IMR-90 (cell line): ENCODE results near the gene ABHD17B. TPM values are rescaled to one million over a fixed set of nuclear protein-coding genes. Genes with fewer than 3 reads are reported as not detected.

ENCODE experiments used
- ATAC-seq: fragments of 200-7000 bp; cut with Tn5 transposase; 2 replicates; pipeline ENCODE4 v1.9.1; 2020; ENCODE audit warnings: low read depth, mild to moderate bottlenecking, moderate library complexity
- BruUV-seq: library from RNA; stranded (reverse); fragments of 400-500 nt; replicated peaks from 2 replicates; lab custom pipeline; 2021; lab: Mats Ljungman, UMichigan
- CTCF ChIA-PET: fragments of 300-600 bp; formaldehyde crosslinking; extraction: SDS; loops from one replicate; lab custom pipeline; 2021; ENCODE audit warnings: antibody characterized with exemption; lab: Yijun Ruan, JAX
- POLR2A ChIA-PET: fragments of 300-600 bp; sonication (Branson Sonifier 250); formaldehyde crosslinking; loops from one replicate; lab custom pipeline; 2022; ENCODE audit warnings: antibody characterized with exemption; ENCODE audit not compliant: unreplicated experiment; lab: Charles Lee
- DNase-seq: peaks from one replicate; pipeline ENCODE4 v3.0.0; 2013
- H2AFZ ChIP-seq: replicated peaks from 2 replicates; pipeline ENCODE3; 2013; ENCODE audit warnings: low read length, mild to moderate bottlenecking; ENCODE audit not compliant: poor library complexity
- H2AK5ac ChIP-seq: 2 replicates; pipeline ENCODE4 v1.6.1; 2013; ENCODE audit warnings: low read depth, low read length, inconsistent platforms
- H2AK9ac ChIP-seq: replicated peaks from 2 replicates; pipeline ENCODE3; 2013; ENCODE audit warnings: mild to moderate bottlenecking, low read depth, low read length, moderate library complexity; ENCODE audit not compliant: poor library complexity
- H2BK120ac ChIP-seq: 2 replicates; pipeline ENCODE4 v1.6.1; 2013; ENCODE audit warnings: low read depth, low read length, inconsistent platforms
- H2BK15ac ChIP-seq: 3 replicates; pipeline ENCODE4 v1.6.1; 2013; ENCODE audit warnings: low read depth, low read length, inconsistent platforms
- H2BK20ac ChIP-seq: 2 replicates; pipeline ENCODE4 v1.6.1; 2013; ENCODE audit warnings: low read depth, mild to moderate bottlenecking, inconsistent platforms, low read length, moderate library complexity
- H2BK5ac ChIP-seq: 2 replicates; pipeline ENCODE4 v1.6.1; 2013; ENCODE audit warnings: mild to moderate bottlenecking, low read depth, low read length, inconsistent platforms; ENCODE audit not compliant: poor library complexity, severe bottlenecking
- H3K14ac ChIP-seq: replicated peaks from 2 replicates; pipeline ENCODE4 v1.6.1; 2013; ENCODE audit warnings: low read depth, low read length, inconsistent platforms
- H3K18ac ChIP-seq: 2 replicates; pipeline ENCODE4 v1.6.1; 2013; ENCODE audit warnings: low read depth, low read length, control low read depth
- H3K23ac ChIP-seq: 2 replicates; pipeline ENCODE4 v1.6.1; 2013; ENCODE audit warnings: low read depth, low read length, inconsistent platforms
- H3K27ac ChIP-seq: 2 replicates; pipeline ENCODE4 v1.5.1; 2013; ENCODE audit warnings: mild to moderate bottlenecking, control low read depth, low read length; ENCODE audit not compliant: insufficient read depth
- H3K27me3 ChIP-seq: 2 replicates; pipeline ENCODE4 v1.6.1; 2013; ENCODE audit warnings: low read length; ENCODE audit not compliant: control insufficient read depth, insufficient read depth
- H3K36me3 ChIP-seq: 2 replicates; pipeline ENCODE4 v1.6.1; 2013; ENCODE audit warnings: low read length, mixed read lengths; ENCODE audit not compliant: control insufficient read depth, insufficient read depth
- H3K4ac ChIP-seq: 2 replicates; pipeline ENCODE4 v1.6.1; 2013; ENCODE audit warnings: low read depth, low read length, inconsistent platforms
- H3K4me1 ChIP-seq: 2 replicates; pipeline ENCODE4 v1.6.1; 2013; ENCODE audit warnings: low read length, mixed read lengths; ENCODE audit not compliant: control insufficient read depth, insufficient read depth
- H3K4me2 ChIP-seq: 2 replicates; pipeline ENCODE4 v1.6.1; 2013; ENCODE audit warnings: low read depth, mild to moderate bottlenecking, control low read depth, low read length, moderate library complexity
- H3K4me3 ChIP-seq: 2 replicates; pipeline ENCODE4 v1.5.1; 2013; ENCODE audit warnings: low read depth, mild to moderate bottlenecking, control low read depth, low read length, moderate library complexity; ENCODE audit not compliant: insufficient read depth
- H3K56ac ChIP-seq: 2 replicates; pipeline ENCODE4 v1.6.1; 2013; ENCODE audit warnings: low read length, inconsistent platforms; ENCODE audit not compliant: insufficient read depth; ENCODE audit errors: extremely low read depth
- H3K79me1 ChIP-seq, 2 experiments: 2 replicates each; pipeline ENCODE4 v1.6.1; 2013; ENCODE audit warnings: low read length in 2 of 2, inconsistent platforms in 1 of 2, low read depth in 1 of 2
- H3K9ac ChIP-seq: 2 replicates; pipeline ENCODE4 v1.6.1; 2013; ENCODE audit warnings: low read depth, low read length, control low read depth
- H3K9me1 ChIP-seq: 2 replicates; pipeline ENCODE4 v1.6.1; 2013; ENCODE audit warnings: low read length, inconsistent platforms; ENCODE audit not compliant: insufficient read depth
- H3K9me3 ChIP-seq: 2 replicates; pipeline ENCODE4 v1.6.1; 2013; ENCODE audit warnings: low read length; ENCODE audit not compliant: control insufficient read depth, insufficient read depth
- H4K20me1 ChIP-seq: 2 replicates; pipeline ENCODE4 v1.6.1; 2013; ENCODE audit warnings: low read length, inconsistent platforms; ENCODE audit not compliant: insufficient read depth
- H4K5ac ChIP-seq: 2 replicates; pipeline ENCODE4 v1.6.1; 2013; ENCODE audit warnings: mild to moderate bottlenecking, low read depth, low read length, control low read depth
- H4K8ac ChIP-seq, 2 experiments: 2 replicates each; pipeline ENCODE4 v1.6.1; 2013; ENCODE audit warnings: low read depth in 2 of 2, low read length in 2 of 2, control low read depth in 1 of 2, inconsistent platforms in 1 of 2
- H4K91ac ChIP-seq: 2 replicates; pipeline ENCODE4 v1.6.1; 2013; ENCODE audit warnings: low read depth, low read length, inconsistent platforms; ENCODE audit not compliant: insufficient read depth
- MAZ ChIP-seq: IDR thresholded peaks from 2 replicates; pipeline ENCODE4 v1.6.1; 2012; ENCODE audit warnings: low read depth, mild to moderate bottlenecking, low read length, improper control_type of control experiment, moderate library complexity, borderline replicate concordance
- RCOR1 ChIP-seq: IDR thresholded peaks from 2 replicates; pipeline ENCODE4 v1.6.1; 2012; ENCODE audit warnings: mild to moderate bottlenecking, low read length, improper control_type of control experiment; ENCODE audit not compliant: insufficient replicate concordance
- USF2 ChIP-seq: fragments of 150-350 bp; IDR thresholded peaks from 2 replicates; pipeline ENCODE4 v1.6.1; 2017; ENCODE audit warnings: mild to moderate bottlenecking, antibody characterized with exemption, low read length, low read depth
- WGBS, 2 experiments: methylation state at CpG; one replicate each; pipeline versions ENCODE4 v1.1.5 to v1.1.7; 2013; ENCODE audit warnings: missing lambda C conversion rate in 2 of 2; ENCODE audit not compliant: insufficient read length in 1 of 2; ENCODE audit errors: extremely low coverage in 2 of 2; 5-methylcytosine and 5-hydroxymethylcytosine counted together
- dilution Hi-C: fragments of 300-500 bp; cut with HindIII; formaldehyde crosslinking; loops from one replicate; pipeline ENCODE4 v1.14.3; 2018; ENCODE audit warnings: low sequenced_read_pairs; ENCODE audit not compliant: unreplicated experiment
- in situ Hi-C: fragments of 300-500 bp; cut with MboI; formaldehyde crosslinking; loops from 3 replicates; pipeline ENCODE4 v1.14.3; 2019; ENCODE audit warnings: low sequenced_read_pairs, inconsistent platforms, mixed read lengths
- intact Hi-C: fragments of 100-400 bp; cut with micrococcal nuclease; formaldehyde crosslinking; loops from 2 replicates; pipeline ENCODE4 v1.10.0; 2022
- microRNA-seq, 2 experiments: library from miRNA; stranded (forward) in 1 of 2; unstranded in 1 of 2; fragments of 10-50 nt in 1 of 2; fragments of <30 nt in 1 of 2; gene quantifications in 1 of 2; microRNA quantifications in 1 of 2; one replicate each; pipeline versions ENCODE3 to v1.1.0; 2013 to 2020; ENCODE audit not compliant: insufficient read depth in 1 of 2, insufficient read length in 1 of 2, unreplicated experiment in 1 of 2
- polyA plus RNA-seq, 3 experiments: library from polyadenylated mRNA; depleted of rRNA; stranded (reverse); fragments of >200 nt; gene quantifications; 2 replicates each; pipeline ENCODE4 v1.2.3, GENCODE V29; 2012; ENCODE audit warnings: low replicate concordance in 1 of 3
- small RNA-seq, 5 experiments: library from RNA; depleted of rRNA; stranded (forward); fragments of <200 nt; gene quantifications; one replicate each; pipeline ENCODE3, GENCODE V24; 2012
- total RNA-seq: library from RNA; depleted of rRNA; stranded (reverse); fragments of >200 nt; gene quantifications from 2 replicates; pipeline ENCODE4 v1.2.3, GENCODE V29; 2012; rRNA removed
- TF ChIP-seq, protein P1 (sequence below): conservative IDR thresholded peaks from 2 replicates; pipeline ENCODE4 v1.5.1; 2012; ENCODE audit warnings: mild to moderate bottlenecking, low read depth, low read length, improper control_type of control experiment

Gene ABHD17B
- total and polyA plus RNA-seq, 2 of the 4 experiments (the other 2 are of a cell fraction): 7.5 to 16.8 TPM

GRCh38 chr9:71816916-71817451 is 94.0 kb downstream of the ABHD17B start:
- H3K56ac ChIP-seq: no peak overlapping the region
- no peak overlapping the region for H2AK5ac ChIP-seq
- no peak overlapping the region for H2AFZ ChIP-seq
- H2BK15ac ChIP-seq: no peak overlapping the region
- 50% methylated on average over 2 of the region's 9 CpGs; no CpG with 5 or more reads in 1 of the 2 experiments for WGBS, 2 experiments
- H3K36me3 ChIP-seq: no peaks in the 10 kb centered on the region
- H3K27ac ChIP-seq: no peak overlapping the region
- no peak for ATAC-seq
- no peak for TF ChIP-seq MAZ
- TF ChIP-seq RCOR1: no peak
- TF ChIP-seq USF2: no peak
- TF ChIP-seq, protein P1, sequence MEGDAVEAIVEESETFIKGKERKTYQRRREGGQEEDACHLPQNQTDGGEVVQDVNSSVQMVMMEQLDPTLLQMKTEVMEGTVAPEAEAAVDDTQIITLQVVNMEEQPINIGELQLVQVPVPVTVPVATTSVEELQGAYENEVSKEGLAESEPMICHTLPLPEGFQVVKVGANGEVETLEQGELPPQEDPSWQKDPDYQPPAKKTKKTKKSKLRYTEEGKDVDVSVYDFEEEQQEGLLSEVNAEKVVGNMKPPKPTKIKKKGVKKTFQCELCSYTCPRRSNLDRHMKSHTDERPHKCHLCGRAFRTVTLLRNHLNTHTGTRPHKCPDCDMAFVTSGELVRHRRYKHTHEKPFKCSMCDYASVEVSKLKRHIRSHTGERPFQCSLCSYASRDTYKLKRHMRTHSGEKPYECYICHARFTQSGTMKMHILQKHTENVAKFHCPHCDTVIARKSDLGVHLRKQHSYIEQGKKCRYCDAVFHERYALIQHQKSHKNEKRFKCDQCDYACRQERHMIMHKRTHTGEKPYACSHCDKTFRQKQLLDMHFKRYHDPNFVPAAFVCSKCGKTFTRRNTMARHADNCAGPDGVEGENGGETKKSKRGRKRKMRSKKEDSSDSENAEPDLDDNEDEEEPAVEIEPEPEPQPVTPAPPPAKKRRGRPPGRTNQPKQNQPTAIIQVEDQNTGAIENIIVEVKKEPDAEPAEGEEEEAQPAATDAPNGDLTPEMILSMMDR: no peak
- no peak overlapping the region for H3K18ac ChIP-seq
- ChIA-PET POLR2A (no interaction called here), CTCF (interaction anchor here (0.6 to 2.0 kb wide), 3 partner anchors 10 to 251 kb away, joined by 5 to 8 read pairs (median 6); no protein-coding TSS in a partner anchor)
- no peaks in the 10 kb centered on the region for H3K9me1 ChIP-seq
- no TSS peak for BruUV-seq
- no peak overlapping the region for H4K8ac ChIP-seq
- H3K27me3 ChIP-seq: no peaks in the 10 kb centered on the region; the same call in none of the 2 replicates
- H3K23ac ChIP-seq: no peak overlapping the region
- no peaks in the 10 kb centered on the region for H3K4me1 ChIP-seq
- dilution Hi-C loops (no loop called here), in situ Hi-C loops (loop anchor here (25.0 kb wide), 2 partner anchors 445 to 530 kb away; no protein-coding TSS in a partner anchor), intact Hi-C loops (no loop called here)
- H4K91ac ChIP-seq: no peak overlapping the region
- no peaks in the 10 kb centered on the region for H4K20me1 ChIP-seq
- no peak overlapping the region for H2BK120ac ChIP-seq
- no peak overlapping the region for H2BK5ac ChIP-seq
- H3K79me1 ChIP-seq: no peaks in the 10 kb centered on the region
- H2AK9ac ChIP-seq: no peak overlapping the region
- H4K5ac ChIP-seq: no peak overlapping the region
- H3K14ac ChIP-seq: no peak overlapping the region
- H3K9me3 ChIP-seq: no peaks in the 10 kb centered on the region
- no peak overlapping the region for H3K9ac ChIP-seq
- H3K4me2 ChIP-seq: no peak overlapping the region
- H3K4me3 ChIP-seq: no peak overlapping the region
- H2BK20ac ChIP-seq: no peak overlapping the region
- no peak for DNase-seq
- H3K4ac ChIP-seq: no peak overlapping the region

Small RNA genes within 50 kb of the gene (microRNA-seq; reads per million reads assigned to microRNA genes)
- not detected for gene RF00019 (ENCODE audit: insufficient read depth, insufficient read length)

Small RNA genes within 50 kb of the gene (small RNA-seq; reads per million reads assigned to genes)
- gene RF00019: 0 reads per million in 5 experiments

Other genes starting within 250 kb of the ABHD17B start
- gene CEMIP2, start 142.7 kb downstream of the ABHD17B start, total RNA-seq: 58.6 and 65.2 TPM in 2 replicates
- 67.4 and 71.2 TPM in 2 replicates for gene CEMIP2, start 142.7 kb downstream of the ABHD17B start, polyA plus RNA-seq (2012; rRNA removed)
- 4.3 and 10.6 TPM in 2 replicates for gene C9orf85, start 446 bp upstream of the ABHD17B start, total RNA-seq
- gene C9orf85, start 446 bp upstream of the ABHD17B start, polyA plus RNA-seq (2012; rRNA removed): 8.2 and 8.4 TPM in 2 replicates
- not detected in 2 replicates for gene C9orf57, start 149.4 kb upstream of the ABHD17B start, total RNA-seq
- gene C9orf57, start 149.4 kb upstream of the ABHD17B start, polyA plus RNA-seq (2012; rRNA removed): not detected in 2 replicates
- not detected in 2 replicates for gene GDA, start 238.2 kb upstream of the ABHD17B start, total RNA-seq
- gene GDA, start 238.2 kb upstream of the ABHD17B start, polyA plus RNA-seq (2012; rRNA removed): not detected in 2 replicates